Measurements from ENCODE around the gene FAM98A.

FAM98A gene

GRCh38 chr2:33603416-33603815, 4.3 kb upstream of the FAM98A start:
- DNase-seq (ENCODE audit: low read depth, low spot score), result no peak
- ChIA-PET CTCF (no interaction called here), POLR2A (no interaction called here)
- no peak for TF ChIP-seq CTCF (IDR thresholded peaks at IDR 0.05; ENCODE audit: insufficient read depth, low read length, missing control alignments)
- H3K4me3 ChIP-seq (ENCODE audit: low read depth, low read length), result no peak overlapping the region

GRCh38 chr2:33602201-33602830, 3.2 kb upstream of the FAM98A start:
- TF ChIP-seq CTCF (IDR thresholded peaks at IDR 0.05; ENCODE audit: insufficient read depth, low read length, missing control alignments), result no peak
- ChIA-PET POLR2A (no interaction called here), CTCF (no interaction called here)
- DNase-seq (ENCODE audit: low read depth, low spot score), result peak; percentile 41
- no peak overlapping the region for H3K4me3 ChIP-seq (ENCODE audit: low read depth, low read length)

- peak overlapping the region; percentile 71 for H3K4me3 ChIP-seq (ENCODE audit: low read depth, low read length)
- TF ChIP-seq CTCF (IDR thresholded peaks at IDR 0.05; ENCODE audit: insufficient read depth, low read length, missing control alignments), result no peak
- ChIA-PET CTCF (interaction anchor here (1.3 to 2.2 kb wide), 2 partner anchors 17 to 211 kb away, joined by 4 to 12 read pairs; no protein-coding TSS in a partner anchor), POLR2A (interaction anchor here (0.6 to 1.4 kb wide), 2 partner anchors 21 to 394 kb away, joined by 3 to 4 read pairs; no protein-coding TSS in a partner anchor)
- no peak for DNase-seq (ENCODE audit: low read depth, low spot score)
Measured at GRCh38 chr2:33599943-33600192, 769 bp upstream of the FAM98A start.

DNA sequence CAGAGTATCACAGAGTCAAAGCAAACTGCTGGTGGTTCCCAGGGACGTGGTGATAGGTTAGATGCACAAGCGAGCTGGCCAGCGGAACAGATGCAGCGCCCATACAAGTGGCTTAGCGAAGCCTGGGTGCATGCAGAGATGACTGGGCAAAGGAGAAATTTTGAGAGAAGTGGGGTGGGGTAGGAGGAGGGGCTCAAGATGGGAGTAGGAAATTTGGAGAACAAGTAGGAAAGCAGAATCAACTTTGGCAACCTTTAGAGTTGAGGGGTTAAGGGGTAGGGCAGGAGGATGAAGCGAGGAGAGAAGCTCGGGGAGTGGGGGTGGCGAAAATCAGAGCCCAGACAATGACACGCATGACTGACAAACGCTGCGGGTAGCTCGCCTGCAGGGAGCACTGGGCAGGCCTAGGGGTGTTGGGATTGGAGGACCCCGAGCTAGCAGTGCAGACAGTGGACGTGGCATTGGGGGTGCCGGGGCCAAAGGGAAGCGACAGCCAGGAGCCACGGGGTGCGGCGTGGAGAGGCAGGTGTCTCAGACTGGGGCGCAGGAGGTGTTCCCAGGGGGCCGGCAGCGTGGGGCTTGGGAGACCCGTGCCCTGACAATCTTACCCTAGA, 431 bp downstream of the FAM98A start:
- DNase-seq (ENCODE audit: low read depth, low spot score), result no peak
- no peak for TF ChIP-seq CTCF (IDR thresholded peaks at IDR 0.05; ENCODE audit: insufficient read depth, low read length, missing control alignments)
- CTCF ChIA-PET, result interaction anchor here (1.3 to 2.2 kb wide), 2 partner anchors 15 to 210 kb away, joined by 4 to 12 read pairs; no protein-coding TSS in a partner anchor
- peak overlapping the region; percentile 94 for H3K4me3 ChIP-seq (ENCODE audit: low read depth, low read length)
- POLR2A ChIA-PET, result interaction anchor here (0.6 to 1.4 kb wide), 5 partner anchors 20 to 841 kb away, joined by 3 to 5 read pairs (median 3); partner anchors contain the start of gene RASGRP3

GRCh38 chr2:33597026-33597425, 2.1 kb downstream of the FAM98A start:
- peak overlapping the region; percentile 37 for H3K4me3 ChIP-seq (ENCODE audit: low read depth, low read length)
- DNase-seq (ENCODE audit: low read depth, low spot score), result no peak
- no peak for TF ChIP-seq CTCF (IDR thresholded peaks at IDR 0.05; ENCODE audit: insufficient read depth, low read length, missing control alignments)
- CTCF ChIA-PET, result no interaction called here
- POLR2A ChIA-PET, result no interaction called here

- H3K4me3 ChIP-seq (ENCODE audit: low read depth, low read length), result no peak overlapping the region
- CTCF ChIA-PET, result interaction anchor here (1.1 to 2.5 kb wide), 2 partner anchors 12 to 154 kb away, joined by 3 to 21 read pairs; no protein-coding TSS in a partner anchor
- no peak for TF ChIP-seq CTCF (IDR thresholded peaks at IDR 0.05; ENCODE audit: insufficient read depth, low read length, missing control alignments)
- POLR2A ChIA-PET, result no interaction called here
- no peak for DNase-seq (ENCODE audit: low read depth, low spot score)
Measured at GRCh38 chr2:33595385-33595784, 3.7 kb downstream of the FAM98A start.
